Epithelial cell of prostate (primary cell): Measurements from ENCODE around the gene PGAP1.
A peak's percentile ranks its signal among the peaks of the same experiment; 100 is the strongest.

Source experiments
- DNase-seq: peaks from one replicate; pipeline ENCODE4 v3.0.0-alpha.2; 2011; ENCODE audit warnings: low read depth, low spot score
- H3K27ac ChIP-seq: fragments of 450-650 bp; 2 replicates; pipeline ENCODE4 v1.5.1; 2017; ENCODE audit warnings: mild to moderate bottlenecking

Gene PGAP1

GRCh38 chr2:196823750-196824522 is 102.6 kb downstream of the PGAP1 start:
- H3K27ac ChIP-seq: peak overlapping the region; percentile 39
- peak; percentile 22 for DNase-seq

GRCh38 chr2:196821195-196821594 is 105.3 kb downstream of the PGAP1 start:
- no peak for DNase-seq
- H3K27ac ChIP-seq: no peak overlapping the region

- no peak within 1 kb of the TSS for H3K27ac ChIP-seq
- no peak for DNase-seq
These were observed 117.2 kb downstream of the PGAP1 start, which contains the start of gene C2orf66 for GRCh38 chr2:196809260-196809659. TSS of gene C2orf66 (minus strand) at chr2:196809355. CDS start at chr2:196809336, 19 bp downstream.

GRCh38 chr2:196808083-196808665 is 118.3 kb downstream of the PGAP1 start:
- no peak overlapping the region for H3K27ac ChIP-seq
- DNase-seq: no peak

GRCh38 chr2:196804381-196804780 is 122.1 kb downstream of the PGAP1 start:
- H3K27ac ChIP-seq: no peak overlapping the region
- no peak for DNase-seq

GRCh38 chr2:196802401-196802800 is 124.1 kb downstream of the PGAP1 start:
- H3K27ac ChIP-seq: peak overlapping the region; percentile 51
- no peak for DNase-seq

- H3K27ac ChIP-seq: peak overlapping the region; percentile 51
- DNase-seq: no peak
These were observed 124.7 kb downstream of the PGAP1 start for GRCh38 chr2:196801674-196802261.

GRCh38 chr2:196798980-196799379 is 127.5 kb downstream of the PGAP1 start:
- peak overlapping the region; percentile 26 for H3K27ac ChIP-seq
- DNase-seq: no peak

GRCh38 chr2:196792865-196793264 is 133.6 kb downstream of the PGAP1 start:
- DNase-seq: no peak
- H3K27ac ChIP-seq: no peak overlapping the region

GRCh38 chr2:196783431-196784094 is 142.9 kb downstream of the PGAP1 start:
- peak; percentile 39 for DNase-seq
- no peak overlapping the region for H3K27ac ChIP-seq
